Suprapubic skin (tissue), 4 donors: ENCODE results near the gene TSC22D1.

Experiments used
- EP300 ChIP-seq: sonication (generic); formaldehyde crosslinking; IDR thresholded peaks from one replicate; pipeline ENCODE4 v1.6.1; 2017; ENCODE audit warnings: antibody characterized with exemption
- POLR2A ChIP-seq, 2 donors: fragments of 450-650 bp; IDR thresholded peaks; one replicate each; pipeline ENCODE4 v1.6.1; 2017; ENCODE audit warnings: antibody characterized with exemption in 2 of 2, mild to moderate bottlenecking in 2 of 2, moderate library complexity in 2 of 2
- POLR2AphosphoS5 ChIP-seq, 3 donors: sonication (generic); formaldehyde crosslinking; IDR thresholded peaks; one replicate each; pipeline ENCODE4 v1.6.1; 2017; ENCODE audit warnings: antibody characterized with exemption in 3 of 3

DNA sequence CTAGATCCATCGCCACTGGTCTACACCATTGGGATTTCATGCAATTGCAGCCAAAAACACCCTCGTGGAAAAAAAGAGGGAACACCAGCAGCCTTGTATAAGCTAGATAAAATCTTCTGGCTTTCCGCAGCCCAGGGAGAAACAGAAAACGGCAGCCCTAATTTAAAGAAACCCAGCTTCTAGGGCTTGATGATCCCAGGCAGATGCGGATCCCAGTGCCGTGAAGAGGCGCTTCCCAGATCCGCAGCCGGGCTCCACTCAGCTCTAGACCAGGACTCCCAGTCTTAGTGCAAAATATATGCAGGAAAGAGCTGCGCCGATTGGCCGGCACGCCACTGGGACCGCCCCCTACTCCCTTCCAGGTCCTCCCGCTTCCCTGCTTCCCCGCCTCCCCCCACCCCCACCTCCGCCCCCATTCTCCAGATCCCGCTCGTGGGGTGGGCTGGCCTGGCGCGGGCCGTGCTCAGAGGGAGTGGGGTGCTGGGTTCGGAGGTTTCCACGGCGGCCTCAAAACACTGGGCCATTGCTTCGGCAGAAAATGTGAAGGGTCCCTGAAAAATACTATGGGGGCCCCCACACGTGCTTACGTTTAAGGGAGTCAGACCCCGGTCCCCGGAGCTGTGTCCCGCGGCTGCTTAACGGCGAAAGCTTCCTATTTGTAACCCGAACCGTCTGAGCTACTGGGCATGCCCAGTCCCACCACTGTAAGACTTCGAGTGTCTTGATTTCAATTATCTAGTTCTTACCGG, 139.4 kb downstream of the TSC22D1 start:
- TF ChIP-seq POLR2A (IDR thresholded peaks at IDR 0.05) (peak; percentile 59 to 95), EP300 (no peak), POLR2AphosphoS5 (IDR thresholded peaks at IDR 0.05) (peak; percentile 58 to 88 (median 78))
